HG02870 (cell line): ENCODE measurements around the gene ZNF654.
A peak's percentile ranks its signal among the peaks of the same experiment; 100 is the strongest.
"Not testable (repeated sequence)": the region's sequence is repeated elsewhere in the genome, so short reads cannot be mapped to it uniquely, and the experiment has no call there.

Experiments
- ATAC-seq: cut with Tn5 transposase; IDR thresholded peaks from one replicate; pipeline ENCODE4 v1.9.1; 2021; ENCODE audit warnings: mild to moderate bottlenecking, moderate library complexity; ENCODE audit not compliant: unreplicated experiment

Gene ZNF654

DNA sequence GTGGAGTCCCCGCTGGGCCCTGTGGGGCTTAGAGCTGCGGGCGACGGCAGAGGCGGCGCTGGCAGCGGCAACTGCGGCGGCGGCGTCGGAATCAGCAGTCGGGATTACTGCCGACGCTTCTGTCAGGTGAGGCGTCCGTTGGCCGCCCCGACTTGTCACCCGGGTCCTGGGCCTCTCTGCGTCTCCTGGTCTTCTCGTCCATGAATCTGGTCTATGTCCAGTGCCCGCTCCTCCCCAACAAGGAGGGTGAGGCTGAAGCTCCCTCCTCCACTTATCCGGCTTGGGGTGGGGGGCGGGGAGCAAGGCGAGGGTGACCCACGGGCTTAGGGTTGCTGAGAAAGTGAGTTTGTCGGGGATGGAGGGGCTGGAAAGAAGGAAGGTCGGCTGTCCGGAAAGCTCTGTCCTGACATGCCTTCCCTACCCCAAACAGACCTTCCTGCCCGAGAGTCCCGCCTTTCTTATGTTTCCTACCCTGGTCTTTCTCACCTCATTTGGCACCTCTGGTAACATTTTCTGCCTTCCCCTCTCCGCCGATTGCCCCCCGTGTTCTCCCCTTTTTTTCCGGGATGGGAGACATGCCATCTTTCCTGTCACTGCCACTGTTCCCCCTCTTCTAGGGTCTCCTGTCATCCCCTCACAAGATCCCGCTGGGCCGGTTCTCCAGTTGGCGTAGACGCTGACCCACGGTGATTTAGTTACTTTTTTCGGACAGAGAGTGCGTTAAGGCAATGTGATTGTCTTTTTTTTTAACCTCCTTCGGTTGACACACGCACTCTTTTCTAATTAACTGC lies 520 bp downstream of the ZNF654 start:
- peak; percentile 6 for ATAC-seq

DNA sequence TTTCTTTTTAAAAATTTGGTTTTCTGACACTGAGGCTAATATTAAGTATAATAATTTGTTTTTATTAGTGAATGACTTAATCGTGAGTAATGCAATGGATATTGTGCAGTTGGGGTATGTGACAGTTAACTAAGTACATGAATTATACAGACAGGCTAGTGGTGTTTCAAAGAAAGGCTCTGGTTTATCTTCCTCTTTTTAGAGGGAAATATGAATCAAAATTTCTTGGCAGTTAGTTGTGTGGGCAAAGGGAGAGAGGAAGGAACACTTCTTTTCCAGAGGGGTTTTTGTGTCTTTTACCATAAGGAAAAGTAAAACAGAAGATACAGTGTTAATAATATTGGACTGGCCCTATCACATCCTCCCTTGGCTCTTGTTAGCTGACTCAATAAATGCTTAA lies 2.7 kb downstream of the ZNF654 start:
- ATAC-seq = no peak

DNA sequence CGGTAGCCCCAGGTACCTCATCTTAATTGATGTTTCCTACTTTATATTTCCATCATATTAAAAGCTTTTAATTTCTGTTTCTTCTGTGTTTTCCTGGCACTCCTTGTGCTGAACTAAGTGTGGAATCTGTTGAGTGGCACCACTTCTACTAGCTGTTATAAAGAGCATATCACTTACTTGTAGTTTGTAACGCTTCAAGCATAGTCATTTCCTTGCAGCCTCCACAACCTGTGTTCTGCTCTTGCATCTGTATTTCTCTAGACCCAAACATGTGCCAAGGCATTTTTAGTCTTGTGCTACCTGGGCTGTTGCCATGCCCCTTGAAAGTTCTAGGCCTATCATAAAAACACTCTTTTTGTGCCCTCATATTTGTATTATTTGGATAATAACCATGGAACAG lies 16.0 kb downstream of the ZNF654 start:
- no peak for ATAC-seq

DNA sequence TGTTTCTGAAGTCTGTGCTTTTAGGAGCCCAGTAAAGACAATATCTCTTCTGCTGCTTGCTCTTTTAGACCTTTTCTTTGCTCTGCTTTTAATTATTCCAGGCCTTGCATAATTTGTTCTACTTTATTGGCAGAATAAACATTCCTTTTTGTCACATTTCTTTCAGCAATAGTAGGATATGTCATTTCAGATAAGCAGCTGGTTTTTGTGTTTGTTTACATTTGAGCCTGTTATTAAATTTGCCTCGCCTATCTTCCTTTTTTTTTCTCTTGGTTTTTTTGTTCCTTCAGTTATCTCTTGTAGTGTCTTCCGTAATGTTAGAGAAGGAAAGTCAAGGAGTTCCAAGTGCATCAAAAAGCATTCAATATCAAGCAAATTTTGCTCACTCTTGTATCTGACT lies 16.4 kb downstream of the ZNF654 start:
- ATAC-seq = no peak

DNA sequence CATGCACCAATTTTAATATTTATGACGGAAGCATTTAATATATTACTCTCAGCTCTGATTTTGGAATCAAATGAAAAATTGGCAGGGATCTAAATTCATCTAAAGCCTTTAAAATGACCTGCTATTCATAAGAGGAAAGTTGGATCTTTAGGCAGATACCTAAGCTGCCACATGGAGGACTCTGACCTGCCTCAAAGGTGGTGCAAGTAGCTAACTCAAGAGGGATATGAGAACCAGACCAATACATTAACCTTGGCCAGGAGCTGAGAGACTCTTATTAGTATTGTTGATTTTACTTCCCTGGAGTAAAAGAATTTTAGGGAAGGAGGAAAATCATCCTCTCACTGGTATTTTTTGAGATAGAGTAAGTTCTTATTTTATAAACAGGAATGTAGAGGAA lies 17.7 kb downstream of the ZNF654 start:
- no peak for ATAC-seq

DNA sequence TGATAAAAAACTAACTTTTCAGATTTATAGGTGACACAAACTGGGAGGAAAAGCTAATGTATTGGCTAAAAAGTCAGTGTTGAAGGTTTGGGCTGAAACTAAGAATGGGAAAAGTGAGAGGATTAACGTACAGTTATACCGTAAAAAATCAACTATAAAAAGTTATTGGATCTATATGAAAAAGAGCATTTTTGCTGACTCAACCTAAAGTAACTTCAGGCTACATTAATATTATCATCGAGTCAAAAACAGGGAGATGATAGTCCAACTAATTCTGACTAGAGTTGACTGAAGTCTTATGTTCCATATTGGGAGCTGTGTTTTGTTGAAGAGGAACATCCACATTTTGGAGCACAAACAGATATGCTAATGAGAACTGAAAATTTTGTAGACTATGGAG lies 19.9 kb downstream of the ZNF654 start:
- ATAC-seq = no peak

DNA sequence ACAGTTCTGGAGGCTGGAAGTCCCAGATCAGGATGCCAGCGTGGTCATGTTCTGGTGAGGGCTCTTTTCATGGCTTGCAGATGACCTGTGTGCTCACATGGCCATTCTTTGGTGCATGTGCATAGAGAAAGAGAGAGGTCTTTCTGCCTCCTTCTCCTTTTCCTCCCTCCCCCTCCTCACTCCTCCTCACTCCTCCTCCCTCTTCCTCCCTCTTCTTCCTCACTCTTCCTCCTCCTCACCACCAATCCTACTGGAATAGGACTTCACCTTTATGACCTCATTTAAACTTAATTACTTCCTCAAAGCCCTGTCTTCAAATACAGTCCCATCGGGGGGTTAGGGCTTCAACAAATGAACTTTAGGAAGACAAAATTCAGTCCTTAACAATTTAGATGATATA lies 23.8 kb downstream of the ZNF654 start:
- ATAC-seq = no peak

DNA sequence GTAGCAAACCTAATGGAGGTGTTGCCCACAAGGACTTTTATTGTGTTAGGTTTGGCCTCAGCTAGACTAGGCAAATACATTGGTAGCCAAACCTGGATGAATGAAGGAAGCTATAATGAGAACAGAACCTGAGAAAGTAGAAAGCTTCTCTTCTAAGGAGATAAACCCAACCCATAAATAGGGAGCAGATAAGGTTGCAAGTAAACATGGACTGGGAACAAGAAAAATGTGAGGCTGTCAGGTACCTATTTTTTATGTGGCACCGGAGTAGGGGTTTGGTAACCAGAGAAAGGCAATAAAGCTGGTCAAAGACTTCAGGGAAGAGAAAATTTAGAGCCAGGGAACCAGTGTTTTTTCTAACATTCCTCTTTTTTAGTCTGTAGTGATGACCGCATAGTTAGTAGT lies 25.0 kb downstream of the ZNF654 start:
- no peak for ATAC-seq

DNA sequence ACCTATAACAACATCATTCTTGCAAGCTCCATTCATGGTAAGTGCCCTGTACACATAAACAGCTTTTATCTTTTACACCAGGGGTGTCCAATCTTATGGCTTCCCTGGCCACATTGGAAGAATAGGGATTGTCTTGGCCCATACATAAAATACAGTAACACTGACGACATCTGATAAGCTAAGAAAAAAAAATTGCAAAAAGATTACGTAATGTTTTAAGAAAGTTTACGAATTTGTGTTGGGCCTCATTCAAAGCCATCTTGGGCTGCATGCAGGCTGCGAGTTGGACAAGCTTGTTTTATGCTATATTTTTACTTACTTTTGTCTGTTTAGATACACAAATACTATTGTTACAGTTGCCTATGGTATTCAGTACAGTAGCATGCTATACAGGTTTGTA lies 31.6 kb downstream of the ZNF654 start:
- no peak for ATAC-seq

DNA sequence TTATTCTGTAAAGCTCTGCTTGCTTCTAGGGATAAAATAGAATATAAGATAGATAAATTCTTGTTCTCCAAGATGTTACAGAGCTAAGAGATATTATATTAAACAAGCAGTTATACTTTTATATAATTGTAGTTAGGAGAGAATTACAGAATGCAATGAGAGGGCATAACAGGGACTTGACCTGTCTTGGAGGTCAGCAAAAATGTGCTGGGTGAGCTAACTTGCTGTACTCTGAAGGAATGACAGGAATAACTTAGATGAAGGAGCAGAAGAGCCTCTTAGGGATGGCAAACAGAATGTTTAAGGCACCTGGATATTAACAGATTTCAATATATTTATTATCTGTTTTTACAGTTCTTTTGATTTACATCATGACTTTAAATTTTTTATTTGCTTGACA lies 33.2 kb downstream of the ZNF654 start:
- ATAC-seq = no peak

DNA sequence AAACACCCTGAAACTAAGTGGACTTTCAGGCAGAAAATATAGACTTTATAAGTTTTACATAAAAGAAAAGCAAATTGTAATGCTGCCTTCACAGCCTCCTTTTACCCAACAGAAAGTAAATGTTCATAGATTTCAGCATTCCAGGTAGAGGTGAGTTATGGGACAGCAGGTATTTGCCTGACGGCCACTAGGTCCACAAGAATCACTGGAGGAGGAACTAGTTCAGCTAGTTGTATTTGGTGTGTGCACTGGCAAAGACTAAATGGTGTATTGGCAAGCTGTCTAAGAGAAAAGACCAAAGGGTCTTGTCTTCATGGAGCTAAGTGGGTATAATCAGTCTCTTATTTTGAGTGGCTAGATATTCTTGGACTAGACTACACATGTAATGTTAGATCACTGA lies 34.2 kb downstream of the ZNF654 start:
- ATAC-seq = no peak

DNA sequence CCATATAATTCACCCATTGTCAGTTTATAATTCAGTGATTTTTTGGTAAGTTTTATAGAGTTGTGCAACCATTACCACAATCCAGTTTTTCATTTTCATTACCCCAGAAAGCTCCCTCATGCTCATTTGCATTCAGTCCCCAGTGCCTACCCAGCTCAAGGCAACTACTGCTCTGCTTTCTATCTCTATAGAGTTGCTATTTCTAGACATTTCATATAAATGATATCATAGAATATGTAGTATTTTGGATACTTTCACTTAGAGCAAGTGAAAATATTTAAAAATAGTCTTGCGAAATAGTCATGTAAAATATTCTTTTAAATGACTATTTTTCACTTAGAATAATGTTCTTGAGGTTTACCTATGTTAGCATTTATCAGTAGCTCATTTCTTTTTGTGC lies 42.1 kb downstream of the ZNF654 start:
- ATAC-seq = no peak

DNA sequence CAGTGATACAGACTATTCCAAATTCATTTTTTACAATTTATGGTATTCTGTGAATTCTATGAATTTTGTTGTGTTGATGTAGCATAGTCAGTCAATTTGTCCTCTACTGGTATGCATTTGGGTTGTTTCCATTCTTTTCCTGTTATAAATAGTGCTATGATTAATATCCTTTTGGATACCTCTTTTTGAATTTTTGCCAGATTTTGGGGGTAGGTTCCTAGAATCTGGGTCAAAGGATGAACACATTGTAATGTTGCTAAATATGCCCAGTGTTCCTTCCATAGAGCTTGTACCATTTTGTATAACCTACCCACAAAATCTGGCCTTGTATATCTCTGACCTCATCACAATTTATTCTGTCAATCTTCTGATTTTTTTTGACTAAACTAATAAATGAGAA lies 46.3 kb downstream of the ZNF654 start:
- no peak for ATAC-seq

DNA sequence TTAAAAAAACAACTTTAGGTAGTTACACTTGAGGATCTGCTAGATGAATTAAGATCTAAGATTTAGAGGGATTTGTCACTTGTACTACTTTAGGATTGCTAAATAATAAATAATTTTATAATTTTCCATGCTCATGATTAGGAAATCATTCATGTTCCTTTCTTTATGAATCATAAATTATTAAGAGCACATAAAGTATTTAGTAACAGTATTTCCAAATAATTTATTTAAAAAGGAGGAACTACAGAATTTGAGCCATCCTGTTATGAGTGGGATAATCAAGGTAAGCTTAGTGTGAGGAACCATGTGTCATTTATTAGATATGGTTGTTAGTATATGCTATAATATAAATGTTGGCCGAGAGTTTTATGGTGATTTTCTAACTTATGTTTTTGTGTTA lies 53.2 kb downstream of the ZNF654 start:
- no peak for ATAC-seq

DNA sequence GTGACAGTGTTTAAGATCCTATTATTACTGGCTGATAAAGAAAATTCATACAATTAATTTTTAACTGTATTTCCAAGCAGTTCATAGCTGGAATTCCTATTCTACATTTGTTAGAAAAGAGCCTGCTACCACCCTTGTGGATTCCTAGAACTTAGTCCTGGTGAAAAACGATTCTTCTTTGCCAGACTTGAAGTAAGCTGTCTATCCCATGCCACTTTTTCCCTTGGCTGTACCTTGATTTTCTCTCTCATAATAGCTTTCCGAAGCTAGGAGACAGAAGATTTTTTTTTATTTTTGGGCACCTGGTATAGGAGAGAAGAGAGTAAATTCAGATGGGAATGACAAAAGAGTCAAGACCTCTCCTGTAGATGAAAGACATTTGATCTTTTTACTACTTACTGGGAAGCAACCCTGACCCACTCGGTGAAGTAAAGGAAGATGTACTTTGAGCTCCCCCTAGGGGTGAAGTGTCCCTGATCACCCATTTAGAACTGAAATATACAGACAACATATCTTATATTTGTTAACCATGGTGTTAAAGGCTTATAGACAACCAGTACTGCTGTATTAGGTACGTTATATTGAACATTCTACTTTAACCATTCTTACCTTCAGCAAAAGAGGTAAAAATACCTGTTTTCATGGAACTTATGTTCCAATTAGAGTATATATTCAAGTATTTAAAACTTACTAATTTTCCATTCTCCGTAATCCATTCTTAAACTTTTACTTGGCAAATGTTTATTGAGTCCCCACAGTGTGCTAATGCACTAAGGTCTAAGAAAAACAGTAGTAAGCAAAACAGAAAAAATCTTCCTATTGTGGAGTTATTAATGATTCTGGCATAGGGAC lies 54.5 kb downstream of the ZNF654 start:
- peak; percentile 86 for ATAC-seq

DNA sequence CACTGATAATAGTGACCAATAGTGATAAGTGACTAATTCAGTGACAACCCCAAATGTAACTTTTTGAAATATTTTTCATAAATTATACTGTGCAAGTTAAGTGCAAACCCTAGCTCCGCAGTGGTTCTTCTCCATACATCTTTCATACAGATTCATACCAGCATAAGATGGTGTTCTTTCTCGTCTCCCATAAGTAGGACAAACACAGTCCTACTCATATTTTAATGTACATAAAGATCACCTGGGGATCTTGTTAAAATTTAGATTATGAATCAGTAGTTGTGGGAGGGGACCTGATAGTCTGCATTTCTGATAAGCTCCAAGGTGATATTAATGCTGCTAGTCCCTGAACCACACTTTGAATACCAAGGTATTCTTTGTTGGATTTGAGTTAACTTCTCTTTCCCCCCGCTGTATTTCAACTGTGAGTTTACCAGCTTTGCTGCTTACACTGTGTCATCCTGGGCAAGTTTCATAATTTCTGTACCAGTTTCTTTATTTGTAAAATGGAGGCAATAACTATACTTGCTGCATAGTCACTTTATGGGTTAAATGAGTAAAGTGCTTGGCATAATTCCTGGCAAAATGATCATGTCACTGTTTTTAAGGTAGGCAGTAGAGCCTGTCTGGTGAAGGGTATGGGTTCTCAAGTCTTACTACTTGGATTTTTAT lies 56.0 kb downstream of the ZNF654 start:
- no peak for ATAC-seq

DNA sequence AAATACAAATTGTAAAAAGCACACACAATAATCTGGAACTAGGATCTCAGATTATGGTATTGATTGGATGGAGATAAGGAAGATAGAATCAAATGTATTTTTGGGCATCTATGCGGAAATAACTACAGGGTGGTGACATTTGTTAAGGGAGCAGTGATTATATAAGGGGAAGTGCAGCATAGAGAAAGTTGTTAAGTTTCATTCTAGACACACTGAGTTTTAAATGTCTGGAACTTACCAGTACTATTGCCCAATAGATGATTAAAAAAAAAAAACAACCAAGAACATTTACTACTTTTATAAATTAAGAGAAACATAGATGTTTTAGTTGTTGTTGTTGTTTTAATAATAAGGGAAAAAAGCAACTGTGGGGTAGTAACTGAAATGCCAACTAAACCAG lies 58.6 kb downstream of the ZNF654 start:
- no peak for ATAC-seq

DNA sequence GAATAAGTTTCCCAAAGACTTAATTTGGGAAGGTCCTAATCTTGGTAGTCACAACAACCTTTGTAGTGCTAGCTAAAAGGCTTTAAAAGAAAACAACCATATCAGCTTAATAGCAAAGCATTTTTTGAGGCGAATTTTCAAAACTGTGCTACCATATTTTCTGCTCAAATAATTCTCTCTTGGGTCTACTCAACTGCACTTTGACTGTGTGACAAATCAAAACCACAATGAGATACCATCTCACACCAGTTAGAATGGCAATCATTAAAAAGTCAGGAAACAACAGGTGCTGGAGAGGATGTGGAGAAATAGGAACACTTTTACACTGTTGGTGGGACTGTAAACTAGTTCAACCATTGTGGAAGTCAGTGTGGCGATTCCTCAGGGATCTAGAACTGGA lies 59.5 kb downstream of the ZNF654 start:
- ATAC-seq = not testable (repeated sequence)

DNA sequence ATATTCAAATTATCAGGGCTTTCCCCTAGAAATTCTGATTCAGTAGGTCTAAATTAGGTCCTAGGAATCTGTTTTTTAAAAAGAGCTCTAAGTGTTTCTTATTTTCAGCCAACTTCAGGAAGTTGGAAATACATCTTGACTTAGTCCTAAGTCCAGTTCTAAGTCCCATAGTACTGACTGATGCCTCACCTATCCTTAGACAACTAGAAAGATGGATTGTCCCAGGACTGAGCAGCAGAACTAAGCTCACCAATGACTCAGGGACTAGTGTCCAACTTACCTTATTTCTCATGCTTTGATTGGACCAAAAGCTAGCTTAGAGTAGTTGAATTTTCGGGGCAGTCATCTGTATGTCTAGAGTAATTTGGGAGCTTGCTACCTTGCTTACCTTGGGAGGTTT lies 64.5 kb downstream of the ZNF654 start:
- no peak for ATAC-seq

DNA sequence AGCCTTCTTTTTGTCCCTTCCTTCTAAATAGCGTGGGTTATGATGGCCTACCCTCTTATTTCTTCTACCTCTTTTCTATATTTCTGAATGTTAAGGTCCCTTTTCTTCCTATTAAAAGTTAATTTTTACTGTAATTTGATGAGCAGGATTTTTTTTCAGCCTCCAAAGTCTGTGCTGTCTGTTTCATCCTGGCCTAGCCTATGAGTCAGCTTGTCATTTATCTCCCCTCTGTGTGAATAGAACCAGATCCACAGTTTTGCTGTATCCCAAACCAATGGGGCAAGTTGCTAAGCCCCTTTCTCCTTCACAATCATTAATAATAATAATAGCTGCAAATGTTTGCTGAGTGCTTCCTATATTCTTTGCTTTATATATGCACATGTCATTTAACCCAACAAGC lies 72.6 kb downstream of the ZNF654 start:
- ATAC-seq = no peak

DNA sequence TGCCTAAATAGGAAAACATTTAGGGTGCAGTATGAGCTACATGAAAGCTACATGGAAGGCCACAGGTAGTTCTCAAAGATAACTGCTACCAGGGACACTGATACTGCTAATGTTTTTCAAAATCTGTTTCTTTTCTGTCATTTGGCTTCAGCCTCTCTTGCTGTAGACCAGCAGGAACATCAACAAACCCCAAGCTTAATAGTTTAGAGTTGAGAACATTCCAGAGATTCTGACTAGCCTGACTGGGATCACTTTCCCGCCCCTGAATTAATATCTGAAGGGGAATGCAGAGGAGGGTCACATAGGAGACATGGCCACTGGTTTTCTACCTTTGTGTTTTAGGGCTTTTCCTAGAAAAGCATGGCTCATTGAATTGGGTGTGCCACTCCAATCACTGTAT lies 73.8 kb downstream of the ZNF654 start:
- ATAC-seq = no peak
